BJ (cell line): ENCODE data around the gene GAS2L3. TPM values are rescaled to one million over a fixed set of nuclear protein-coding genes. Genes with fewer than 3 reads are reported as not detected.

ENCODE experiments used
- CTCF ChIA-PET: fragments of 350-600 bp; formaldehyde crosslinking; extraction: SDS; loops from one replicate; lab custom pipeline; 2021; ENCODE audit warnings: antibody characterized with exemption, inconsistent platforms; lab: Yijun Ruan, JAX
- POLR2A ChIA-PET: fragments of 300-600 bp; sonication (Branson Sonifier 250); formaldehyde crosslinking; extraction: SDS; loops from one replicate; lab custom pipeline; 2021; ENCODE audit warnings: antibody characterized with exemption; lab: Charles Lee
- DNase-seq: peaks from one replicate; pipeline ENCODE4 v3.0.0-alpha.2; 2011; ENCODE audit warnings: low read depth
- H3K27me3 ChIP-seq: 2 replicates; pipeline ENCODE4 v1.6.0; 2011; ENCODE audit warnings: low read length; ENCODE audit not compliant: control insufficient read depth, insufficient read depth
- H3K36me3 ChIP-seq: 2 replicates; pipeline ENCODE4 v1.5.1; 2011; ENCODE audit warnings: low read length; ENCODE audit not compliant: control insufficient read depth, insufficient read depth
- H3K4me3 ChIP-seq: 2 replicates; pipeline ENCODE4 v1.5.1; 2011; ENCODE audit warnings: low read depth, mild to moderate bottlenecking, control low read depth, low read length
- CTCF ChIP-seq: IDR thresholded peaks from 2 replicates; pipeline ENCODE4 v1.5.1; 2011; ENCODE audit warnings: low read depth, mild to moderate bottlenecking, control low read depth, inconsistent platforms, low read length, moderate library complexity; ENCODE audit not compliant: insufficient read depth
- polyA plus RNA-seq: library from polyadenylated mRNA; depleted of rRNA; stranded (reverse); fragments of >200 nt; gene quantifications from 2 replicates; pipeline ENCODE4 v1.2.3, GENCODE V29; 2011

Gene GAS2L3
- polyA plus RNA-seq, 1 experiment: 4.9 TPM

GRCh38 chr12:100646896-100647295, 73.4 kb downstream of the GAS2L3 start:
- H3K27me3 ChIP-seq: no peaks in the 10 kb centered on the region
- POLR2A ChIA-PET: no interaction called here
- no peak overlapping the region for H3K4me3 ChIP-seq
- H3K36me3 ChIP-seq: no peaks in the 10 kb centered on the region
- CTCF ChIA-PET: interaction anchor here (1.2 kb wide), 1 partner anchor 15 kb away, joined by 3 read pairs; no protein-coding TSS in a partner anchor
- no peak for TF ChIP-seq CTCF
- no peak for DNase-seq

- ChIA-PET POLR2A (no interaction called here), CTCF (interaction anchor here (1.6 kb wide), 1 partner anchor 21 kb away, joined by 3 read pairs; no protein-coding TSS in a partner anchor)
- no peak for DNase-seq
Measured at GRCh38 chr12:100651108-100651507, 77.6 kb downstream of the GAS2L3 start.

GRCh38 chr12:100651694-100652093, 78.2 kb downstream of the GAS2L3 start:
- DNase-seq: no peak
- Histone ChIP-seq H3K27me3 (no peaks in the 10 kb centered on the region), H3K4me3 (no peak overlapping the region), H3K36me3 (no peaks in the 10 kb centered on the region)
- ChIA-PET POLR2A (no interaction called here), CTCF (interaction anchor here (1.6 kb wide), 1 partner anchor 21 kb away, joined by 3 read pairs; no protein-coding TSS in a partner anchor)
- TF ChIP-seq CTCF: no peak

More at GRCh38 chr12:100651108-100651507, 77.6 kb downstream of the GAS2L3 start:
- 0 out of 2 replicates have a peak, but pooled peaks have one; percentile 13 for TF ChIP-seq CTCF
- H3K36me3 ChIP-seq: no peaks in the 10 kb centered on the region
- no peak overlapping the region for H3K4me3 ChIP-seq
- H3K27me3 ChIP-seq: no peaks in the 10 kb centered on the region

GRCh38 chr12:100652488-100652887, 79.0 kb downstream of the GAS2L3 start:
- Histone ChIP-seq H3K4me3 (no peak overlapping the region), H3K36me3 (no peaks in the 10 kb centered on the region), H3K27me3 (no peaks in the 10 kb centered on the region)
- ChIA-PET POLR2A (no interaction called here), CTCF (no interaction called here)
- TF ChIP-seq CTCF: no peak
- no peak for DNase-seq

GRCh38 chr12:100656141-100656540, 82.7 kb downstream of the GAS2L3 start:
- no peak for DNase-seq
- Histone ChIP-seq H3K4me3 (no peak overlapping the region), H3K27me3 (no peaks in the 10 kb centered on the region), H3K36me3 (no peaks in the 10 kb centered on the region)
- ChIA-PET POLR2A (no interaction called here), CTCF (interaction anchor here (1.2 kb wide), 1 partner anchor 86 kb away, joined by 5 read pairs; no protein-coding TSS in a partner anchor)
- no peak for TF ChIP-seq CTCF
